Measurements from ENCODE around the gene APOBEC3C. TPM values are rescaled to one million over a fixed set of nuclear protein-coding genes. Genes with fewer than 3 reads are reported as not detected.
"Not testable (repeated sequence)": the region's sequence is repeated elsewhere in the genome, so short reads cannot be mapped to it uniquely, and the experiment has no call there.

The APOBEC3C gene
- total RNA-seq (2014; rRNA removed; shearing (Covaris generic)) = 4.3 and 7.1 TPM in 2 replicates
- 97.1 and 105 TPM in 2 replicates for polyA plus RNA-seq (2015; cell fraction: cytosol; rRNA removed)
- polyA plus RNA-seq (2015; cell fraction: nucleus; rRNA removed) = 92.3 and 93.9 TPM in 2 replicates

DNA sequence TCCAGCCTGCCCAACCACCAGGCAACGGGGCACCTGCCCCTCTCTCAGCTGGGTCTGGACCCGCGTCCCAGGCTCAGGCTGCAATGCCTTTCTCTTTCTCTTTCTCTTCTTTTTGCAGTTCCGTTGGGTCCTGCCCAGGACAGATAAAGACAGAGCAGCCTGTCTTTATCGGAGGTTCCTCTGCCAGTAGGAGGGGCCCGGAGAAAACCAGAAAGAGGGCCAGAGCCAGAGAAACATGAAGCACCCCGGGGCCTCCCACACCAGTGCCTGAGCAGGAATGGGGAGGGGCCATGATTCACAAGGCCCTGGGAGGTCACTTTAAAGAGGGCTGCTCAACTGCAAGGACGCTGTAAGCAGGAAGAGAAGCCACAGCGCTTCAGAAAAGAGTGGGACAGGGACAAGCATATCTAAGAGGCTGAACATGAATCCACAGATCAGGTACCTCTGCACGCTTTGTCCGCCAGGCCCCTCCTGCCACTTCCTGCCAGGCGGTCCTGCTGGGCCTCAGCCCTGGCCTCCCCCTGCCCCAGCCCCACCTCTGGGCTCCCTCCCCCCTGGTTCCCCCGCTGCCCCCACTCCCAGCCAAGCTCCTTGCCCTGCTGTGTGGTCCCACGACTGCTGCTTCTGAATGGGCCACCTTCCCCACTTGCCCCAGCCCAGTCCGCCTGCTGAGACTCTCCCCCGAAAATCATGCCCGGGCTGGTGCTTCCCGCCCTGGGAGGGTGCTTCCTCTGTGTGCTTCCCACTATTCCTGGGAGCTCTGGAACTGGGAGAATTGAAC is at the start of gene APOBEC3C:
Gene APOBEC3C (plus strand): TSS at position 316 of the 781 bp plus-strand sequence. CDS start 106 bp downstream, at position 422.
- peak; percentile 86 for DNase-seq (ENCODE audit: low read depth)

DNA sequence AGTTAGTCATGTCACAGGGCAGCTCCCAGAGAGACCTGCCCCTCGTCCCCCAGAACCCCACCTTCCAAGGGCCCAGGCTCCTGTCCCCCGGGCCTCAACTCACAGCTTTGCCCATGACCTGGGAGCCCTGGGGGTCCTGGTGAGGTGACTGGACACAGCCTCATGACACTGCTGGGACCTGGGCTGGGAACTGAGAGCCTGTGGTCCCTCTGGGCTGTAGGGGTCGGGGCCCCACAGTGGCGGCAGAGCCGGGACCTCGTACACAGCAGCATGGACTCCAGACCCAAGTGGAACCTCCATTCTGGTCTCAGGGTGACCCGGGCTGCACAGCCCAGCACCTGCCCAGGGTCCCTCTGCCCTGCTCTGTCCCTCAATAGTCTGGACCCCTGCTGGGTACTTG is 49.8 kb upstream of the APOBEC3C start:
- DNase-seq (ENCODE audit: low read depth) = no peak

DNA sequence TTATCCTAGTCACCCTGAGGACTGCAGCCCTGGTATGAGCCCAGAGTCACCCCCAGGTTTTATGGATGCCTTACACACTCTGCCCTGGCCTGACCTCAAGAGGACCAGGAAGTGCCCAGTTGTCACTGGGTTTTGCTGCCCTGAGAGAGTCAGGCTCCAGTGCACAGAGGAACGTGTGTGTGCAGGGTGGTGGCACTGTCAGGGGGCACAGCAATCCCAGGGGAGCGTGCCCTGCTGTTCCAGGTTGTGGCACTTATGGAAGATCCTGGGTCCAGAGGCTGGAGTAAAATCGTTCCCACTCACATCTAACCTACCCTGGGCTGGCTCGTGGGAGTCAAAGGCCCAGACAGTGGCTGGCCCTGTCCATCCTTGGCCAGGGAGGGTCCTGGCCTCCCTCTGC is 49.1 kb upstream of the APOBEC3C start:
- no peak for DNase-seq (ENCODE audit: low read depth)

DNA sequence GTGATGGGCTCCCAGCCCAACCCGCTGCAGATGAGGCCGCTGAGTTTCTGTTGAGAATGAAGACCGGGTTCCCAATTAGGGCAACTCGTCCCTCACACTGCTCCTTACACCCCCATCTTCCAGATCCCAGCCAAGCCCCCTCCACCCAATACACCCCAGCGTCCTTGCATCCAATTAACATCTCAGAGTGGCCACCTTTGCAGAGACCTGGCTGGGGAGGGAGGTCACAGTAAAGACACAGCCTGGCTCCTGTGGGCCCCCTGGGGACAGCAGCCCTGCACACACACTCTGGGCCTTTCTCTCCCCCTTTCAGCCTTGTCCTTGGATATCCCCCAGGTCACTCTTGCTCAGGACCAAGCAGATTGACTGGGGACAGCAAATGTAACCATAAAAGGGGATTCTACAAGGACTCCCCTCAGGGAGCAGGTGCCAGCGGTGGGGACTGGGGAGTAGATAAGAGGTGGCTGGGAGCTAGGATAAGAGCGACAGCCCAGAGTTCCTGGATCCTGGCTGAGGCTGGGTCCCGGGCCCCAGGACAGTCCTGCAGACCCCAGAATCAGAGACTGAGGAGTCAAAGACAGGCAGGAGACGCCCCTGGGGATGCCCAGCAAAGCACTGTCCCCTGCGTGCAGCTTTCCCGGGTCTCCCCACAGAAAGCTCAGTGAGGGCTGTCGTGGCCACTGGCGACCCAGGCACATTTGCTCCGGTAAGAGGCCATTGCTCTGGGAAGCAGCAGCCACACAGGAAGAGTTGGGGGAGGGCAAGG is 48.3 kb upstream of the APOBEC3C start:
- no peak for DNase-seq (ENCODE audit: low read depth)

DNA sequence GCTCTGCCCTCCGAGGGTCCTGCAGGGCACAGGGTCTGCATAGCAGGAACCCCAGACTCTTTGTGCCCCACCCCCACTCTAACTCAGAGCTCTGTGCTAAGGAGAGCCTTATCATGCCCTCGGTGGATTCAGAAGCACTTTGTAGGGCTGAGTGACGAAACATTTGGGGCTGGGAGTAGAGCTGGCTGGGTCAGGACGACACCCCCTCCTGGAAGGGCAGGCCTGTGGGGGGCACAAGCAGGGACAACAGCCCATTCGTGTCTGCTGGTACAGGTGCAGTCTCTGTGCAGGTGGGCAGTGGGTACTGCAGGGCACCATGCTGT is 47.7 kb upstream of the APOBEC3C start:
- no peak for DNase-seq (ENCODE audit: low read depth)

DNA sequence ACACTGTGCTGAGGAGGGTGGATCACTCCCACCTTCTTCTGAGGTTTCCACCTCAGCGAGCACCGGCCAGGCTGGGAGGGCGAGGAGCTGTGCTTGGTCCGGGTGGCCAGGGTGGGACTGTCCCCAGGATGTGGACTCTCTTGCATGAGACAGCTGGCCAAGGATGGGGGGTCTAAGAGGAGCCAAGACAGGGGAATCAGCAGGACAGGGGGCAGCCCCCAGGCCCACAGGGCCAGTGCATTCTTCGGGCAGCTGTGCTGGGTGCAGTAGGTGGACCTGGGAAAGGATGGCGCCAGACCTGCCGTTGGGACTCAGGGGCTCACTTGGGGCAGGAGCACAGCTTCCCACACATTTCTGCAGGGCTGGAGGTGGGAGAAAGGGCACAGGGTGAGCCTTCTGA is 47.1 kb upstream of the APOBEC3C start:
- DNase-seq (ENCODE audit: low read depth) = no peak

DNA sequence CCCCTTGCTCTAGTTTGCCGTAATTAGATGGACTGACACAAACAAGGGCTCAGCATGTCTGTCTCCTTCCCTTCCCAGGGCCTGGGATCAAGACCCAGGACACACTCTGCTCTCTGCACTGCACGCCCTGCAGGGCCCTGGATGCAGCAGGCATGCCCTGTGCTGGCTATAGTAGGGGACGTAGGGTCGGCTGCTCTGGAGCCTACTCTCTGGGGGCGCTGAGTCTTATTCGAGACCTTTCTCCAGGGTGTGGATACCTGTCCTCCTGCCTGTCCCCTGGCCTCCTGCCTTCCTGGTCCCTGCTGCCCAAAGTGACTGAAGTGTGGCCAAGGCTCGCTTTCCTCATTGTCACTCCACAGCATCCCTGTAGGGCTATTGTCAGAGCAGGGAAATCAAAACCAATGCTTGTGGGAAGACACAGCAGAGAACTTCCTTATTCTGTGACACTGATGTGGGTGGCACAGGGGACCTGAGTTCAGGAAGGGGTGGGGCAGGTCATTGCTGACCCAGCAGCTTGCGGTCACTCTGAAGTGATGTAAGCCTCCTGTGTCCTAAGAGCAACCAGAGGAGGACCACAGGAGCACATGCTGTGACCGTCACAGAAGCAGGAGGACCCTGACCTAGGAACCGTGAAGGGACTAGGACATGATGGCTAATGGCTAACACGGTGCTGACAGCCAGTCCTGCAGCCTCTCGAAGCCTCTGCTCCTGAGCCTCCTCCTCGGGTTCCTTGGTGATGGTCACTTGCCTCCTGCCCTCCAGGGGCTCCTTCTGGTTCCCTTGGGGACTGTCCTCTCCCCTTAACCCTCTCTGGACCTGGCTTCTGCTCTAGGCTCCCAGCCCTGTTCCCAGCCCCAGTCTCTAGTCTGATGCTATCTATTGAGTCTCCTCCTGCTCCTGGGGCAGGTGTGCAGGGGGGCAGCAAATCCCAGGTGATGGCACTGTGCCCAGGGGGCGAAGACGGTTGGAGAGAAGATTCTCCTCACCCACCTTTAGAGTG is 46.3 kb upstream of the APOBEC3C start:
- no peak for DNase-seq (ENCODE audit: low read depth)

DNA sequence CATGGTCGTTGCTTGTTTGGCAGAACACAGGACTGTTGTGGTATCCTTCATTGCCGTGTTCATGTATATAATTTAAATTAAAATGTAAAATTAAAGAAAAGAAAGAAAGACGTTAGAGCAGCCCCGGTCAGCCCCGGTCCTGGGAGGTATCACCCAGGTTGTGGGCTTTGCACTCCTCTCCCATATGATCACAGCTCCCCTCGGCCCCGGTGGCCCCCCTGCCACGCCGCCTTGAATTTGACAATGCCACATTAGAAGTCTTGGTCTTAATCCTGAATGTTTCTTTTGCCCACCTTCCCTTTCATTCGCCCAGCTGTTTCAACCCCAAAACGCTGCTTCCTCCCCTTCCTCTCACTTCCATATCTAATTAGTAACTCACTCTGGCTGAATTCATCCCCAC is 45.3 kb upstream of the APOBEC3C start:
- DNase-seq (ENCODE audit: low read depth) = no peak

DNA sequence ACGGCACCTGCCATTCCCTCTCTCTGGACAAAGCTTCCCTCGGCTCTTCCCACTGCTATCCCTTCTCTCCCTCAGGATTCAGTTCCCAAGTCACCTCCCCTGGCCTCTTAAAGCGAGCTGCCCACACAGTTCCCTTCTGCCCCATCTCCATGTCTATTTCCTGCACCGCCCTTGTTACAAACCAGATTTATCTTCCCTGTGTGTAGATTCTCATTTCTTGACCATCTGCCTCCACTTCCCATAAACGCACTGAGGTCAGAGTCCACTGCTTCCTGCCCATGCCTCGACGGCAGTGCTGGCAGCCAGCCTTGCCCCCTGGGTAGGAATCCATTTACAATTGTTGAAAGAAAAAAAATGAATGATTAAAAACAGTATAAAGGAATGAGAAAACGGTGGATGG is 43.5 kb upstream of the APOBEC3C start:
- no peak for DNase-seq (ENCODE audit: low read depth)

DNA sequence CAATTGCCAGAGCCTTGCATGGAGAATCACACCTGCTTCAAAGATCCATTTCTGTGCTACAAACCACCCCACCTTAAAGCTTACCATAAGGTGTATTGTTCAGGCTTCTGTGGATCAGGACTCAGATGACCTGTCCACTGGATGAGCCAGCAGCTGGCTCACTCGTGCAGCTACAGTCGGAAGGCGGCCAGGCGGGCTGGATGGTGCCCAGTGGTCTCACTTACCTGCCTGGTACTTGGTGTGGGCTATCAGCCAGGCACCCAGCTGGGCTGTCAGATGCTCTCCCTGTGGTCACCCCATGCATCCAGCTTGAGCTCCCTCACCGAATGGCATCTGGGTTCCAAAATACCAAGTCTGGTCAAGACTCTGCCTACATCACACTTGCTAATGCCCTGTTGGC is 42.9 kb upstream of the APOBEC3C start:
- DNase-seq (ENCODE audit: low read depth) = no peak

DNA sequence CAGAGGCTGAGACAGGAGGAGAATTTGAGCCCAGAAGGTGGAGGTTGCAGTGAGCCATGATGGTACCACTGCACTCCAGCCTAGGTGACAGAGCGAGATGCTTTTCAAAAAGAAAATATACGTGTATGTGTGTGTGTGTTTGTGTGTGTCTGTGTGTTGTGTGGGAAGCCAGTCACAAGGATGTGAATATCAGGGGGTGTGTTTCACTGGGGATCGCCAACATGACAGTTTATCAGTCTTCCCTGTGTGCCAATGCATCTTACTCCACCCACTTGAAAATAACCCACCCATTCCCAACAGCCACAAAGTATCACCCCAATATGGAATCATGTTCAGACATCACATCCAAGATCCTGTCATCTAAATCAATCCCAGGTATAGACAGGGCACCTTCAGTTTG is 42.3 kb upstream of the APOBEC3C start:
- no peak for DNase-seq (ENCODE audit: low read depth)

DNA sequence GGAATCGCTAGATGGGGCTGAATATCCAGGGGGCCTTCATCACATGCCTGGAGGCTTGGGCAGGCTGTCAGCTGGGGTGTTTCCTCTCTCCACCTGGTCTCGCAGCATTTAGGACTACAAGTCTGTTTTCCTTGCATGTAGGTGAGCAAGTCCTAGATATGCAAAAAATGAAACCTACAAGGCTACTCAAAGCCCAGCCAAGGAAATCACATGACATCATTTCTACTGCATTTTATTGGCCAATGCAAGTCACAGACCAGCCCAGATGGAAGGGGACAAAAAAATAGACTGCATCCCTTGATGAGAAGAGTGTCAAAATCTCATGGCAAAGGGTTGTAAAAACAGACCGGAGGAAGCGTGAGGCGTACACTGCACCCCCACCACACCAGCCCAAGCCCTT is 41.5 kb upstream of the APOBEC3C start:
- DNase-seq (ENCODE audit: low read depth) = no peak

DNA sequence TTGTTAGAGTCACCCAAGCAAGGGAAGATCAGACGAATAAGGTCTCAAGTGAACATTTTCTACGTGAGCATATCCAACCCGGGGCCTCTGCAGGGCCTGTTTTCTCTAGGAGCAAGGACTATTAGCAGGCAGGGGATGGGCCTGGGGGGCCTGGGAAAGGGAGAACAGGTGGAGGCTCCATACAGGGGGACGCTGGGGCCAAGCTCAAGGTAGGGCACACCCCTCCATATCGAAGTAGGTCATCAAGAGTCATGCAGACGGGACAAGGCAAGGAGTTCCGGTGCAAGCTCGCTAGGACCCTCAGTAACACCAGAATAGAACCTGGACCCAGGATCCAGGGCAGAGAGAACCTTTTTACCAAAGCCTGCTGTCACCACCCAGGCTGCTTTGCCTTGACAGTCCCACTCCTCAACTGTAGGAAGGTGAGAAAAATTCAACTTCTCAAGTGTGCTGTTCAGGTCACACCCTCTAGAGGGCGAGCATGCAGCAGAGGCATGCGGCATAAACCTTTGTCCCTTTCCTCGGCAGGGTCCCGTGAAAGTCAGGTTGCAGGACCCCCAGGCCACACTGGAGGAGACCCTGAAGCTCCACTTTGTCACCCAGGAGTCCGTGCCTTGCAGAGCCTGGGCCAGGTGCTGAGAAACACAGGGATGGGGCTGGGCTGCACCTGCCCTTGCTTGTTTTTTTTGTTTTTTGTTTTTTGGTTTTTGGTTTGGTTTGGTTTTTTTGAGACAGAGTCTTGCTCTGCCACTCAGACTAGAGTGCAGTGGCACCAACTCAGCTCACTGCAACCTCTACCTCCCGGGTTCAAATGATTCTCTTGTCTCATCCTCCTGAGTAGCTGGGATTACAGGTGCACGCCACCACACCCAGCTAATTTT is 40.5 kb upstream of the APOBEC3C start:
- no peak for DNase-seq (ENCODE audit: low read depth)

DNA sequence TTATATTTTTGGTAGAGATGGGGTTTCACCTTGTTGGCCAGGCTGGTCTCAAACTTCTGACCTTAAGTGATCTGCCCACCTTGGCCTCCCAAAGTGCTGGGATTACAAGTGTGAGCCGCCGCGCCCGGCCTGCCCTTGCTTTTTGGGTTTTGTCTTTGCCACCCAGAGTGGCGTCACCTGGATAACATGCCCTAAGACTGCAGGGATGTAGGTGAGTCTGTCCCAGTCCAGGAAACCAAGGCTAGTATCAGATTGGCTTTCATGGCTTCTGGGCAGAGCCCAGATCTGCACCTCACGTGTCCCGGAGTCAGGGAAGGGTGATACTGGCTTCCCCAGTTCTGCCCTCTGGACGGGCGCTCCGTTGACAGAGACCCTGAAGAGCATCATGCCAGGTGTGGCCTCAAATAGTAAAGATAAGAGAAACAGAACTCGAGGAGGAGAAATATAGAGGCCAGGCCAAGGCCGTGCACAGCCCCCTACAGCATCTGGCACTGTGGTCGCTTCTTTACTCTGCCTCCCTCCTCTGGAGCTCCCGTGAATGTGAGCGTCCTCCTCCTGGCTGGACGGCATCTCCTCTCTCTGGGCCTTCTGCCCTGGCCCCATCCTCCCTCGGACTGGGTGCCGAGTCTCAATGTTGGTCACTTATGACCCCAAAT is 39.8 kb upstream of the APOBEC3C start:
- DNase-seq (ENCODE audit: low read depth) = no peak

DNA sequence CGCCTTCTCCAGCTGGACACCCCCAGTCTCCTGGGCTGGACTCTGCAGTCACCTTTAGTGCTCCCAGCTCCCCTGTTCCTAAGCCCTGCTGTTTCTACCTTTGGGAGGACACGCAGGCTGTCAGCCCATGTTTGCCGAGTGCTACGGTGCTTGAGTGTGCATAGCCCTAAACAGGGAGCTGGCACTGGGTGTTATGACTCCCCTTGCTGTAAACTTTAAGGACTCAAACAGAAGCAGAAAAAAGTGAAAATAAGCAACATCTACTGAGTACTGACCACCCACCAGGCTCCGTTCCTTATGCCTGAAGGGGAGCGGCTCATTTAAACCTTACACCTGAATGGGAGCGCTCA is 39.3 kb upstream of the APOBEC3C start:
- DNase-seq (ENCODE audit: low read depth) = no peak

DNA sequence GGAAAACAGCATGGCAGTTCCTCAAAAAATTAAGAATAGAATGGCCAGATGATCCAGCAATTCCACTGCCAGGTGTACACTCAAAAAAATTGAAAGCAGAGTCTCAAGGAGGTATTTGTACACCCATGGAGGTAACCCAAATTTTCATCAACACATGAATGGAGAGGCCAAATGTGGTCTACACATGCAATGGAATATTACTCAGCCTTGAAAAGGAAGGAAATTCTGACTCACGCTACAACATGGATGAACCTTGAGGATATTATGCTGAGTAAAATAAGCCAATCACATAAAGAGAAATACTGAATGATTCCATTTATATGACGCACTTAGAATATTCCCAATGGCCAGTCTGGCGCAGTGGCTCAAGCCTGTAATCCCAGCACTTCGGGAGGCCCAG is 36.8 kb upstream of the APOBEC3C start:
- DNase-seq (ENCODE audit: low read depth) = not testable (repeated sequence)

DNA sequence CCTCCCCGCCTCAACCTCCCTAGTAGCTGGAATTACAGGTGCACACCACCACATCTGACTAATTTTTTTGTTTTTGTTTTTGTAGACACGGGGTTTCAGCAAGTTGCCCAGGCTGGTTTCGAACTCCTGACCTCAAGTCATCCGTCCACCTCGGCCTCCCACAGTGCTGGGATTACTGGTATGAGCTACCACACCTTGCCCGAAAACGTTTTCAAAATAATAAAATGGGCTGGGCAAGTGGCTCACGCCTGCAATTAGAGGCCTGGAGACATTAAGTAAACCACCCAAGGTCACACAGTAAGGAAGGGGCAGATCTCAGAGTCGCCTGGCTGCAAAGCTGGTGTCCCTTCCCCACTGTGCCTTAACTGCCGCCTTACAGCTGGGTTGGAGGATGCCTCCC is 33.5 kb upstream of the APOBEC3C start:
- DNase-seq (ENCODE audit: low read depth) = not testable (repeated sequence)

DNA sequence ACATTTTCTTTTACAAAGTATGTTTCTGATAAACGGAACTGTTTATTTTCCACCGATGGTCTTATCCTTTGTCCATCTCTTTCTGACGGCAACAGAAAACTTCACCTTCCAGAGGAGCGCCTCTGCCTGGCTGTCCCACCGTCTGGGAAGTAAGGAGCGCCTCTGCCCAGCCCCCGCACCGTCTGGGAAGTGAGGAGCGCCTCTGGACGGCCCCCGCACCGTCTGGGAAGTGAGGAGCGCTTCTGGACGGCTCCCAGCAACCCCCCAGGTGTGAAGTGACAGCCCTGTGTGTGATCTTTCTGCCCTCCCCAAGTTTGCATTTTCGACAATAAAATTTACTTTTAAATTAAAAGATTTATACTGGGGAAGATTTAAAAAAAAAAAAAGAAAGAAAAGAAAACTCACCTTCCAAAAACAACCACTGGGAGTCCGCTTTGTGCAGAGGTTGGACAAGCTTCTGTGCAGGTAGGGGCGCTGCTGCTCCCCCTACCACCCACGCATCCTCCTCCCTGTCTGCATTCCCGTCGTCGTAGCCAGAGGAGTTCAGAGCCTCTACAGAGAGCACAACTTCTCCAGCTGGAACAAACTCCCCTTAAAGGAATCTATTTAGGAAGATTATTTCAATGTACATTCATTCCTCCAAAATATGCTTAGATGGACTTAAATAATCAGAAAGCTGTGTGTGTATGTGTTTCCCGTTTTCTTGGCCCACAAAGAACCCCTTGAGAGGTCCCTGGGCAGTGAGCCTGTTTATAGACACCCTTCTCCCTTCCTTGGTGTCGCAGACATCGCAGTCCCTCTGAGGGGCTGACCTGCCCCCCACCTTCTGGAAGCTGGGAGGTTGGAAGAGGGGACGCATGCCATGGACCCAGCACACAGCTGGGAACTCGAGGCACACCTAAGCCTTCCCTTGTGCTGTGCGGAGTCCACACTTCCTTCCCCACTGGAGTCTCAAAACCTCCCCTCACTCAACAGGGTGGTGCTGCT is 32.8 kb upstream of the APOBEC3C start:
- DNase-seq (ENCODE audit: low read depth) = no peak
